ENCODE results near the gene OR51A7. TPM values are rescaled to one million over a fixed set of nuclear protein-coding genes. Genes with fewer than 3 reads are reported as not detected.

OR51A7 gene
- total RNA-seq, 2 donors from 2014 or later = not detected

GRCh38 chr11:4922304-4922703 is 18.7 kb downstream of the OR51A7 start:
- TF ChIP-seq POLR2A (IDR thresholded peaks at IDR 0.05) (no peak), POLR2AphosphoS5 (IDR thresholded peaks at IDR 0.05) (no peak), CTCF (IDR thresholded peaks at IDR 0.05) (no peak)
- Histone ChIP-seq H3K4me1 (replicated peaks) (no peaks in the 10 kb centered on the region), H3K4me3 (no peak overlapping the region), H3K36me3 (no peaks in the 10 kb centered on the region), H3K27ac (no peak overlapping the region), H3K27me3 (replicated peaks; ENCODE audit: insufficient read depth) (no peaks in the 10 kb centered on the region), H3K9me3 (no peaks in the 10 kb centered on the region)
- WGBS = 51% methylated on average over 1 of the region's 1 CpG
- intact Hi-C loops (cut with DNase I) = no loop called here
- DNase-seq (ENCODE audit: low spot score) = no peak

GRCh38 chr11:4924239-4924638 is 20.7 kb downstream of the OR51A7 start, which contains the start of gene OR51G1:
TSS of gene OR51G1 (minus strand) at chr11:4924339. CDS start at chr11:4924339, 0 bp downstream.
- H3K36me3 ChIP-seq = no peaks in the 10 kb centered on the region
- intact Hi-C loops (cut with DNase I) = no loop called here
- WGBS = 83% methylated on average over 1 of the region's 1 CpG
- H3K27me3 ChIP-seq (replicated peaks; ENCODE audit: insufficient read depth) = no peaks in the 10 kb centered on the region
- no peak within 1 kb of the TSS for H3K4me3 ChIP-seq
- H3K4me1 ChIP-seq (replicated peaks) = no peaks in the 10 kb centered on the region
- H3K9me3 ChIP-seq = no peaks in the 10 kb centered on the region
- TF ChIP-seq POLR2A (IDR thresholded peaks at IDR 0.05) (no peak), POLR2AphosphoS5 (IDR thresholded peaks at IDR 0.05) (no peak), CTCF (IDR thresholded peaks at IDR 0.05) (no peak)
- H3K27ac ChIP-seq = no peak within 1 kb of the TSS
- DNase-seq (ENCODE audit: low spot score) = no peak

- no peaks in the 10 kb centered on the region for H3K9me3 ChIP-seq
- no peak overlapping the region for H3K4me3 ChIP-seq
- H3K27me3 ChIP-seq (replicated peaks; ENCODE audit: insufficient read depth) = no peaks in the 10 kb centered on the region
- no peaks in the 10 kb centered on the region for H3K36me3 ChIP-seq
- no peak for DNase-seq (ENCODE audit: low spot score)
- intact Hi-C loops (cut with DNase I) = no loop called here
- TF ChIP-seq POLR2A (IDR thresholded peaks at IDR 0.05) (no peak), POLR2AphosphoS5 (IDR thresholded peaks at IDR 0.05) (no peak), CTCF (IDR thresholded peaks at IDR 0.05) (no peak)
- no peak overlapping the region for H3K27ac ChIP-seq
- H3K4me1 ChIP-seq (replicated peaks) = no peaks in the 10 kb centered on the region
Measured at GRCh38 chr11:4926608-4927007, 23.0 kb downstream of the OR51A7 start.

- Histone ChIP-seq H3K27ac (no peak overlapping the region), H3K27me3 (replicated peaks; ENCODE audit: insufficient read depth) (no peaks in the 10 kb centered on the region), H3K36me3 (no peaks in the 10 kb centered on the region), H3K4me3 (no peak overlapping the region), H3K4me1 (replicated peaks) (no peaks in the 10 kb centered on the region), H3K9me3 (no peaks in the 10 kb centered on the region)
- no peak for DNase-seq (ENCODE audit: low spot score)
- TF ChIP-seq CTCF (IDR thresholded peaks at IDR 0.05) (no peak), POLR2A (IDR thresholded peaks at IDR 0.05) (no peak), POLR2AphosphoS5 (IDR thresholded peaks at IDR 0.05) (no peak)
- intact Hi-C loops (cut with DNase I) = no loop called here
- 66% methylated on average over 4 of the region's 4 CpGs for WGBS
Measured at GRCh38 chr11:4932751-4933150, 29.2 kb downstream of the OR51A7 start.

- TF ChIP-seq POLR2AphosphoS5 (IDR thresholded peaks at IDR 0.05) (no peak), POLR2A (IDR thresholded peaks at IDR 0.05) (no peak), CTCF (IDR thresholded peaks at IDR 0.05) (no peak)
- WGBS = 79% methylated on average over 3 of the region's 3 CpGs
- Histone ChIP-seq H3K4me1 (replicated peaks) (no peaks in the 10 kb centered on the region), H3K27me3 (replicated peaks; ENCODE audit: insufficient read depth) (no peaks in the 10 kb centered on the region), H3K36me3 (no peaks in the 10 kb centered on the region), H3K9me3 (no peaks in the 10 kb centered on the region), H3K4me3 (no peak overlapping the region), H3K27ac (no peak overlapping the region)
- intact Hi-C loops (cut with DNase I) = no loop called here
- DNase-seq (ENCODE audit: low spot score) = no peak
Measured at GRCh38 chr11:4936745-4937144, 33.2 kb downstream of the OR51A7 start.

Measured in prostate gland (tissue), 2 donors.